HepG2 (cell line): ENCODE data around the gene IL1RL2. TPM values are rescaled to one million over a fixed set of nuclear protein-coding genes. Genes with fewer than 3 reads are reported as not detected.
A peak's percentile ranks its signal among the peaks of the same experiment; 100 is the strongest.

Source experiments
- ATAC-seq: fragments of 200-7000 bp; cut with Tn5 transposase; 3 replicates; pipeline ENCODE4 v1.9.1; 2020; ENCODE audit warnings: mild to moderate bottlenecking, moderate library complexity
- BruUV-seq: library from RNA; stranded (reverse); fragments of 400-500 nt; replicated peaks from 2 replicates; lab custom pipeline; 2021; lab: Mats Ljungman, UMichigan
- CTCF ChIA-PET: fragments of 300-600 bp; formaldehyde crosslinking; extraction: SDS; loops from one replicate; lab custom pipeline; 2021; ENCODE audit warnings: low total read pairs, inconsistent platforms, low intra/inter-chr PET ratio; lab: Yijun Ruan, JAX
- POLR2A ChIA-PET: fragments of 350-600 bp; sonication (Branson Sonifier 250); formaldehyde crosslinking; loops from one replicate; lab custom pipeline; 2020; ENCODE audit warnings: antibody characterized with exemption, inconsistent platforms; lab: Yijun Ruan, JAX
- DNase-seq: peaks from one replicate; pipeline ENCODE4 v3.0.0-alpha.2; 2015; ENCODE audit warnings: low spot score
- FAIRE-seq: peaks from 3 replicates; lab custom pipeline; 2011; peaks lifted over from hg19 to GRCh38; lab: Jason Lieb, UNC
- H2AFZ ChIP-seq: one replicate; pipeline ENCODE4 v1.6.1; 2011; ENCODE audit warnings: low read length, inconsistent platforms
- H3K27ac ChIP-seq: fragments of 300-600 bp; 3 replicates; pipeline ENCODE4 v1.8.0; 2011; ENCODE audit warnings: mixed run types, mild to moderate bottlenecking, mixed read lengths, low read length, inconsistent platforms; ENCODE audit not compliant: insufficient read depth; ENCODE audit errors: extremely low read length
- H3K27me3 ChIP-seq, 2 experiments: fragments of 200-600 bp in 1 of 2; 2 replicates in 1 of 2; 3 replicates in 1 of 2; pipeline versions ENCODE4 v1.6.0 to v1.8.0; 2011; ENCODE audit warnings: low read length in 2 of 2, mild to moderate bottlenecking in 2 of 2, moderate library complexity in 2 of 2, inconsistent platforms in 1 of 2; ENCODE audit not compliant: insufficient read depth in 2 of 2, control insufficient read depth in 1 of 2
- H3K36me3 ChIP-seq, 2 experiments: fragments of 200-600 bp in 1 of 2; replicated peaks in 1 of 2; 2 replicates in 1 of 2; 3 replicates in 1 of 2; pipeline versions ENCODE4 v1.5.1 to v1.8.0; 2011; ENCODE audit warnings: low read length in 2 of 2, inconsistent platforms in 1 of 2; ENCODE audit not compliant: insufficient read depth in 2 of 2, control insufficient read depth in 1 of 2
- H3K4me1 ChIP-seq: 2 replicates; pipeline ENCODE4 v1.5.1; 2012; ENCODE audit warnings: low read length, inconsistent platforms; ENCODE audit not compliant: insufficient read depth
- H3K4me2 ChIP-seq: 2 replicates; pipeline ENCODE4 v1.6.0; 2011; ENCODE audit warnings: low read depth, low read length, inconsistent platforms
- H3K4me3 ChIP-seq, 3 experiments: fragments of 200-600 bp in 1 of 3; sonication (generic), shearing (Covaris generic) in 1 of 3; replicated peaks in 1 of 3; 2 replicates each; pipeline ENCODE4 v1.5.1; 2011 to 2016; ENCODE audit warnings: low read length in 3 of 3, inconsistent platforms in 2 of 3, low read depth in 2 of 3, mild to moderate bottlenecking in 2 of 3, control low read depth in 1 of 3, mixed read lengths in 1 of 3; ENCODE audit not compliant: insufficient read depth in 1 of 3
- H3K79me2 ChIP-seq: one replicate; pipeline ENCODE4 v1.6.1; 2011; ENCODE audit warnings: low read length, inconsistent platforms; ENCODE audit not compliant: insufficient read depth
- H3K9ac ChIP-seq: 2 replicates; pipeline ENCODE4 v1.6.0; 2011; ENCODE audit warnings: mild to moderate bottlenecking, low read depth, low read length, inconsistent platforms; ENCODE audit not compliant: insufficient read depth
- H3K9me3 ChIP-seq: 2 replicates; pipeline ENCODE4 v1.5.1; 2012; ENCODE audit warnings: mild to moderate bottlenecking, low read length
- H4K20me1 ChIP-seq: 2 replicates; pipeline ENCODE4 v1.6.0; 2011; ENCODE audit warnings: inconsistent platforms, mild to moderate bottlenecking, low read length, moderate library complexity; ENCODE audit not compliant: insufficient read depth
- ATF7 ChIP-seq, 2 experiments: fragments of 450-650 bp in 1 of 2; sonication (generic) in 1 of 2; formaldehyde crosslinking in 1 of 2; IDR thresholded peaks; 2 replicates each; pipeline versions ENCODE4 v1.4.0 to v1.6.1; 2016 to 2020; ENCODE audit warnings: antibody characterized with exemption in 1 of 2, mild to moderate bottlenecking in 1 of 2, missing genetic modification reagents in 1 of 2
- CREB1 ChIP-seq, 2 experiments: fragments of 450-650 bp in 1 of 2; IDR thresholded peaks; 2 replicates each; pipeline ENCODE4 v1.6.1; 2016 to 2017; ENCODE audit warnings: control low read depth in 1 of 2, mild to moderate bottlenecking in 1 of 2, missing compliant biosample characterization in 1 of 2, missing genetic modification characterization in 1 of 2
- GPN1 ChIP-seq: sonication (generic); formaldehyde crosslinking; IDR thresholded peaks from 2 replicates; pipeline ENCODE4 v1.5.1; 2020; ENCODE audit warnings: missing genetic modification reagents, borderline replicate concordance
- HDAC6 ChIP-seq: fragments of 200-600 bp; sonication (generic); IDR thresholded peaks from 2 replicates; pipeline ENCODE4 v1.7.0; 2017; ENCODE audit warnings: mild to moderate bottlenecking, antibody characterized with exemption, low read length, low read depth
- JARID2 ChIP-seq: sonication (generic); formaldehyde crosslinking; IDR thresholded peaks from 2 replicates; pipeline ENCODE4 v1.8.1; 2023; ENCODE audit warnings: missing genetic modification reagents, inconsistent platforms; ENCODE audit not compliant: insufficient replicate concordance
- JUN ChIP-seq: sonication (generic); formaldehyde crosslinking; IDR thresholded peaks from 2 replicates; pipeline ENCODE4 v1.4.0; 2020; ENCODE audit warnings: mild to moderate bottlenecking, missing genetic modification reagents
- MBD4 ChIP-seq: IDR thresholded peaks from 2 replicates; pipeline ENCODE4 v1.6.1; 2012; ENCODE audit warnings: low read length, inconsistent platforms, borderline replicate concordance
- MIER3 ChIP-seq: IDR thresholded peaks from 2 replicates; pipeline ENCODE4 v1.6.1; 2016; ENCODE audit warnings: missing compliant biosample characterization, borderline replicate concordance
- NPAS2 ChIP-seq: sonication (generic); formaldehyde crosslinking; IDR thresholded peaks from 2 replicates; pipeline ENCODE4 v1.8.0; 2022; ENCODE audit warnings: mild to moderate bottlenecking, missing genetic modification reagents, borderline replicate concordance
- SUZ12 ChIP-seq: fragments of 150-350 bp; IDR thresholded peaks from 2 replicates; pipeline ENCODE4 v1.6.1; 2014; ENCODE audit warnings: low read depth, low read length
- THAP11 ChIP-seq: IDR thresholded peaks from 2 replicates; pipeline ENCODE4 v1.6.1; 2016; ENCODE audit warnings: missing biosample characterization, missing genetic modification reagents
- ZNF260 ChIP-seq: sonication (generic); formaldehyde crosslinking; IDR thresholded peaks from 2 replicates; pipeline ENCODE4 v1.4.0; 2020; ENCODE audit warnings: missing genetic modification reagents, low read depth, mild to moderate bottlenecking, borderline replicate concordance
- ZNF282 ChIP-seq: fragments of 450-650 bp; IDR thresholded peaks from 2 replicates; pipeline ENCODE4 v1.6.1; 2018; ENCODE audit not compliant: partially characterized antibody
- ZNF512B ChIP-seq: sonication (generic); formaldehyde crosslinking; IDR thresholded peaks from 2 replicates; pipeline ENCODE4 v1.5.1; 2020; ENCODE audit warnings: missing genetic modification reagents, mild to moderate bottlenecking, borderline replicate concordance
- ZNF761 ChIP-seq: sonication (generic); formaldehyde crosslinking; conservative IDR thresholded peaks from 2 replicates; pipeline ENCODE4 v1.4.0; 2020; ENCODE audit warnings: mild to moderate bottlenecking, missing genetic modification reagents
- ZNF792 ChIP-seq: IDR thresholded peaks from 2 replicates; pipeline ENCODE4 v1.6.1; 2016
- ZNF816 ChIP-seq: sonication (generic); formaldehyde crosslinking; IDR thresholded peaks from 2 replicates; pipeline ENCODE4 v1.8.0; 2022; ENCODE audit warnings: missing genetic modification reagents, mild to moderate bottlenecking, borderline replicate concordance
- WGBS: methylation state at CpG from one replicate; pipeline ENCODE4 v1.1.6; 2017; ENCODE audit warnings: low lambda C conversion rate; 5-methylcytosine and 5-hydroxymethylcytosine counted together
- in situ Hi-C: cut with HindIII; loops from 2 replicates; pipeline ENCODE4 v1.10.0; 2017; ENCODE audit warnings: low pct_unique_long_range_greater_than_20kb; ENCODE audit not compliant: extremely low pct_ligation_motif_present
- intact Hi-C: fragments of 100-400 bp; cut with micrococcal nuclease; formaldehyde crosslinking; loops from one replicate; pipeline ENCODE4 v1.10.0; 2022; ENCODE audit not compliant: unreplicated experiment
- polyA plus RNA-seq, 8 experiments: library from polyadenylated mRNA; depleted of rRNA in 3 of 8; stranded (reverse) in 7 of 8; unstranded in 1 of 8; fragments of >200 nt; fragmentation: Illumina TruSeq in 4 of 8; extraction: Trizol in 4 of 8; gene quantifications; 2 replicates each; pipeline versions ENCODE4 v1.2.1 to v1.2.3, GENCODE V29; 2011 to 2016; ENCODE audit warnings: low read depth in 4 of 8, missing spikeins in 1 of 8, mixed read lengths in 1 of 8; ENCODE audit not compliant: insufficient read depth in 1 of 8
- total RNA-seq, 5 experiments: library from RNA; depleted of rRNA; stranded (reverse); fragments of >200 nt; fragmentation: Illumina TruSeq; extraction: Trizol; gene quantifications; 2 replicates each; pipeline ENCODE4 v1.2.3, GENCODE V29; 2016; ENCODE audit warnings: low read depth in 1 of 5
- TF ChIP-seq, protein P1 (sequence below): sonication (generic); formaldehyde crosslinking; IDR thresholded peaks from 2 replicates; pipeline ENCODE4 v1.4.0; 2020; ENCODE audit warnings: mild to moderate bottlenecking, missing genetic modification reagents, borderline replicate concordance

IL1RL2 gene
- total and polyA plus RNA-seq, 2 of the 13 experiments (the other 11 are each of a cell fraction or from before 2014, with no cell fraction given), result 0.03 TPM; not detected in 1

GRCh38 chr2:102271844-102272243, 85.0 kb downstream of the IL1RL2 start:
- in situ Hi-C loops (no loop called here), intact Hi-C loops (no loop called here)
- FAIRE-seq, result no peak

GRCh38 chr2:102273619-102274211, 86.9 kb downstream of the IL1RL2 start:
- Histone ChIP-seq H3K9me3 (no peaks in the 10 kb centered on the region), H3K27ac (no peak overlapping the region), H4K20me1 (no peaks in the 10 kb centered on the region), H3K27me3 (peaks cover 0 to 10% of the 10 kb centered on the region in 2 experiments; a peak in 2 of 5 replicates), H2AFZ (no peak overlapping the region), H3K9ac (no peak overlapping the region), H3K4me1 (no peaks in the 10 kb centered on the region), H3K36me3 (no peaks in the 10 kb centered on the region), H3K79me2 (no peaks in the 10 kb centered on the region), H3K4me2 (no peak overlapping the region), H3K4me3 (no peak overlapping the region)
- DNase-seq (no peak), FAIRE-seq (no peak), ATAC-seq (no peak)
- POLR2A ChIA-PET, result no interaction called here
- BruUV-seq, result no TSS peak
- CTCF ChIA-PET, result no interaction called here
- no peak for TF ChIP-seq MBD4
- no peak for TF ChIP-seq ZNF512B (CRISPR knock-in tag)
- TF ChIP-seq ZNF282, result no peak
- peak; percentile 75 for TF ChIP-seq CREB1 (IDR thresholded peaks at IDR 0.05)
- no peak for TF ChIP-seq CREB1 (CRISPR knock-in tag; IDR thresholded peaks at IDR 0.05)
- TF ChIP-seq, protein P1, sequence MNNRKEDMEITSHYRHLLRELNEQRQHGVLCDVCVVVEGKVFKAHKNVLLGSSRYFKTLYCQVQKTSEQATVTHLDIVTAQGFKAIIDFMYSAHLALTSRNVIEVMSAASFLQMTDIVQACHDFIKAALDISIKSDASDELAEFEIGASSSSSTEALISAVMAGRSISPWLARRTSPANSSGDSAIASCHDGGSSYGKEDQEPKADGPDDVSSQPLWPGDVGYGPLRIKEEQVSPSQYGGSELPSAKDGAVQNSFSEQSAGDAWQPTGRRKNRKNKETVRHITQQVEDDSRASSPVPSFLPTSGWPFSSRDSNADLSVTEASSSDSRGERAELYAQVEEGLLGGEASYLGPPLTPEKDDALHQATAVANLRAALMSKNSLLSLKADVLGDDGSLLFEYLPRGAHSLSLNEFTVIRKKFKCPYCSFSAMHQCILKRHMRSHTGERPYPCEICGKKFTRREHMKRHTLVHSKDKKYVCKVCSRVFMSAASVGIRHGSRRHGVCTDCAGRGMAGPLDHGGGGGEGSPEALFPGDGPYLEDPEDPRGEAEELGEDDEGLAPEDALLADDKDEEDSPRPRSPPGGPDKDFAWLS, result no peak
- 0 out of 2 replicates have a peak, but pooled peaks have one; percentile 18 for TF ChIP-seq ATF7 (IDR thresholded peaks at IDR 0.05)
- no peak for TF ChIP-seq ATF7 (CRISPR knock-in tag; IDR thresholded peaks at IDR 0.05)
- no peak for TF ChIP-seq THAP11
- in situ Hi-C loops (no loop called here), intact Hi-C loops (no loop called here)
- WGBS, result 12% methylated on average over 6 of the region's 6 CpGs

More at GRCh38 chr2:102271844-102272243, 85.0 kb downstream of the IL1RL2 start:
- no peak for TF ChIP-seq JARID2 (CRISPR knock-in tag)
- TF ChIP-seq JUN, result no peak
- TF ChIP-seq SUZ12, result no peak
- no peak for TF ChIP-seq ZNF792 (CRISPR knock-in tag)
- TF ChIP-seq HDAC6, result no peak
- TF ChIP-seq ZNF816 (CRISPR knock-in tag), result no peak
- TF ChIP-seq ZNF260 (CRISPR knock-in tag), result no peak
- no peak for TF ChIP-seq ZNF761 (CRISPR knock-in tag)
- no peak for TF ChIP-seq NPAS2 (CRISPR knock-in tag)
- no peak for TF ChIP-seq GPN1 (CRISPR knock-in tag)
- no peak for TF ChIP-seq MIER3 (CRISPR knock-in tag)
- Histone ChIP-seq H3K27me3 (peaks cover 0 to 25% of the 10 kb centered on the region in 2 experiments; a peak in 3 of 5 replicates), H2AFZ (no peak overlapping the region), H4K20me1 (no peaks in the 10 kb centered on the region), H3K36me3 (no peaks in the 10 kb centered on the region), H3K79me2 (no peaks in the 10 kb centered on the region), H3K9ac (no peak overlapping the region), H3K4me2 (no peak overlapping the region), H3K27ac (no peak overlapping the region), H3K4me1 (no peaks in the 10 kb centered on the region), H3K4me3 (no peak overlapping the region), H3K9me3 (no peaks in the 10 kb centered on the region)
- ChIA-PET POLR2A (no interaction called here), CTCF (no interaction called here)
- ATAC-seq, result no peak
- BruUV-seq, result no TSS peak
- WGBS, result 15% methylated on average over 5 of the region's 5 CpGs
- DNase-seq, result no peak
